ENCODE measurements around the gene MCOLN2.

MCOLN2 gene

GRCh38 chr1:84985365-84985764, 11.5 kb downstream of the MCOLN2 start:
- no peak overlapping the region for H3K4me3 ChIP-seq (ENCODE audit: low read depth, low read length)
- no peak for TF ChIP-seq CTCF (IDR thresholded peaks at IDR 0.05; ENCODE audit: borderline replicate concordance, insufficient read depth, low read depth, low read length)

DNA sequence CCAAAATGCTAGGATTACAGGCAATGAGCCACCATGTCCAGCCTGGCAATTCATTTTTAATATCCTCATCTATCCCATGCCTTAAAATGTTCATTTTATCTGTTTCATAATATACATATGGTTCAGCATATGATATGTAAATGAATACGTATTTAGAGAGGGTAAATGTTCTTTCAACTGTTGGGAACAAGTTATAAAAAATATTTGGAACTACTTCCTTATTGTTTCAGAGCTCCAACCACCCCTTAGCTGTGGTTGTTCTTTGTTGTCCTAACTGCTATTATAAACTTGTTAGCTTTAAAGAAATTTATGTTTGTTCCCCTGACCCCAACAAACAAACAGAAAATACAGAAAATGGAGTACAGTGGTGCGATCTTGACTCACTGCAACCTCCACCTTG, 14.5 kb downstream of the MCOLN2 start:
- TF ChIP-seq CTCF (IDR thresholded peaks at IDR 0.05; ENCODE audit: borderline replicate concordance, insufficient read depth, low read depth, low read length), result no peak
- H3K4me3 ChIP-seq (ENCODE audit: low read depth, low read length), result no peak overlapping the region

GRCh38 chr1:84975035-84975434, 21.9 kb downstream of the MCOLN2 start:
- no peak for TF ChIP-seq CTCF (IDR thresholded peaks at IDR 0.05; ENCODE audit: borderline replicate concordance, insufficient read depth, low read depth, low read length)
- no peak overlapping the region for H3K4me3 ChIP-seq (ENCODE audit: low read depth, low read length)

GRCh38 chr1:84973498-84974334, 23.2 kb downstream of the MCOLN2 start:
- peak overlapping the region; percentile 16 for H3K4me3 ChIP-seq (ENCODE audit: low read depth, low read length)
- TF ChIP-seq CTCF (IDR thresholded peaks at IDR 0.05; ENCODE audit: borderline replicate concordance, insufficient read depth, low read depth, low read length), result no peak

- no peak overlapping the region for H3K4me3 ChIP-seq (ENCODE audit: low read depth, low read length)
- TF ChIP-seq CTCF (IDR thresholded peaks at IDR 0.05; ENCODE audit: borderline replicate concordance, insufficient read depth, low read depth, low read length), result no peak
These were observed 24.4 kb downstream of the MCOLN2 start for GRCh38 chr1:84972377-84972987.

- H3K4me3 ChIP-seq (ENCODE audit: low read depth, low read length), result peak overlapping the region; percentile 16
- no peak for TF ChIP-seq CTCF (IDR thresholded peaks at IDR 0.05; ENCODE audit: borderline replicate concordance, insufficient read depth, low read depth, low read length)
These were observed 25.0 kb downstream of the MCOLN2 start for GRCh38 chr1:84971957-84972356.
